NCI-H1105 treated with DMSO at 0.1 percent for 48 hours (cell line): ENCODE data around the gene BCAS3.

ENCODE experiments used
- DNase-seq: peaks from one replicate; lab custom pipeline; 2025; lab: John Stamatoyannopoulos, UW

The BCAS3 gene

GRCh38 chr17:60675997-60676396, 1.7 kb upstream of the BCAS3 start:
- no peak for DNase-seq

- no peak for DNase-seq
Observed at GRCh38 chr17:60676758-60677307, 818 bp upstream of the BCAS3 start.

GRCh38 chr17:60678118-60678444, 430 bp downstream of the BCAS3 start:
- DNase-seq, result no peak

GRCh38 chr17:60679287-60679686, 1.6 kb downstream of the BCAS3 start:
- DNase-seq, result no peak

- DNase-seq, result no peak
Observed at GRCh38 chr17:60680754-60681153, 3.1 kb downstream of the BCAS3 start.

GRCh38 chr17:60685437-60685836, 7.8 kb downstream of the BCAS3 start:
- DNase-seq, result no peak

- no peak for DNase-seq
Observed at GRCh38 chr17:60695960-60696359, 18.3 kb downstream of the BCAS3 start.

- DNase-seq, result no peak
Observed at GRCh38 chr17:60699090-60699489, 21.4 kb downstream of the BCAS3 start.

- DNase-seq, result no peak
Observed at GRCh38 chr17:60704170-60704569, 26.5 kb downstream of the BCAS3 start.

GRCh38 chr17:60712675-60713074, 35.0 kb downstream of the BCAS3 start:
- DNase-seq, result no peak

GRCh38 chr17:60713608-60714007, 36.0 kb downstream of the BCAS3 start:
- no peak for DNase-seq

GRCh38 chr17:60716766-60717165, 39.1 kb downstream of the BCAS3 start:
- DNase-seq, result no peak

GRCh38 chr17:60717814-60718213, 40.2 kb downstream of the BCAS3 start:
- DNase-seq, result no peak

- peak; percentile 52 for DNase-seq
Observed at GRCh38 chr17:60720763-60721531, 43.3 kb downstream of the BCAS3 start.

GRCh38 chr17:60724647-60725046, 47.0 kb downstream of the BCAS3 start:
- DNase-seq, result no peak

- no peak for DNase-seq
Observed at GRCh38 chr17:60729854-60730253, 52.2 kb downstream of the BCAS3 start.

- DNase-seq, result no peak
Observed at GRCh38 chr17:60730273-60730672, 52.6 kb downstream of the BCAS3 start.

GRCh38 chr17:60738287-60738686, 60.6 kb downstream of the BCAS3 start:
- DNase-seq, result no peak

- DNase-seq, result no peak
Observed at GRCh38 chr17:60740584-60740983, 62.9 kb downstream of the BCAS3 start.

GRCh38 chr17:60741031-60741430, 63.4 kb downstream of the BCAS3 start:
- no peak for DNase-seq

GRCh38 chr17:60743282-60743681, 65.6 kb downstream of the BCAS3 start:
- DNase-seq, result no peak

GRCh38 chr17:60743799-60744198, 66.1 kb downstream of the BCAS3 start:
- DNase-seq, result no peak

GRCh38 chr17:60744355-60744966, 66.8 kb downstream of the BCAS3 start:
- DNase-seq, result no peak

GRCh38 chr17:60745544-60745943, 67.9 kb downstream of the BCAS3 start:
- peak; percentile 1 for DNase-seq
